Liver (tissue), 3 donors: Measurements from ENCODE around the gene ABCA8.

ENCODE experiments used
- CTCF ChIP-seq: fragments of 150-350 bp; IDR thresholded peaks from 2 replicates; pipeline ENCODE4 v1.5.1; 2017; ENCODE audit warnings: improper control_type of control experiment, low read depth, low read length; ENCODE audit not compliant: missing input control
- FOXA2 ChIP-seq: IDR thresholded peaks from 2 replicates; pipeline ENCODE4 v1.6.1; 2016; ENCODE audit warnings: antibody characterized with exemption
- GABPA ChIP-seq, 2 donors: IDR thresholded peaks in 1 of 2; conservative IDR thresholded peaks in 1 of 2; 2 replicates each; pipeline ENCODE4 v1.6.1; 2016; ENCODE audit warnings: antibody characterized with exemption in 2 of 2, mild to moderate bottlenecking in 1 of 2, moderate library complexity in 1 of 2
- HNF4A ChIP-seq, 2 donors: conservative IDR thresholded peaks; 2 replicates each; pipeline ENCODE4 v1.6.1; 2016; ENCODE audit warnings: antibody characterized with exemption in 2 of 2, mild to moderate bottlenecking in 2 of 2
- RAD21 ChIP-seq, 2 donors: IDR thresholded peaks; 2 replicates each; pipeline ENCODE4 v1.6.1; 2016; ENCODE audit warnings: antibody characterized with exemption in 2 of 2, mild to moderate bottlenecking in 2 of 2
- SP1 ChIP-seq: IDR thresholded peaks from 2 replicates; pipeline ENCODE4 v1.6.1; 2018; ENCODE audit warnings: antibody characterized with exemption, mild to moderate bottlenecking
- TAF1 ChIP-seq: conservative IDR thresholded peaks from 2 replicates; pipeline ENCODE4 v1.6.1; 2016; ENCODE audit warnings: antibody characterized with exemption, mild to moderate bottlenecking
- YY1 ChIP-seq: IDR thresholded peaks from 2 replicates; pipeline ENCODE4 v1.6.1; 2016; ENCODE audit warnings: antibody characterized with exemption, mild to moderate bottlenecking
- TF ChIP-seq, protein P1 (sequence below): IDR thresholded peaks from 2 replicates; pipeline ENCODE4 v1.6.1; 2016; ENCODE audit warnings: antibody characterized with exemption, mild to moderate bottlenecking
- TF ChIP-seq, protein P2 (sequence below): IDR thresholded peaks from 2 replicates; pipeline ENCODE4 v1.6.1; 2016; ENCODE audit warnings: antibody characterized with exemption
- TF ChIP-seq, protein P3 (sequence below): IDR thresholded peaks from 2 replicates; pipeline ENCODE4 v1.6.1; 2016; ENCODE audit warnings: antibody characterized with exemption
- donor health status: healthy.
- donor health status: healthy.

DNA sequence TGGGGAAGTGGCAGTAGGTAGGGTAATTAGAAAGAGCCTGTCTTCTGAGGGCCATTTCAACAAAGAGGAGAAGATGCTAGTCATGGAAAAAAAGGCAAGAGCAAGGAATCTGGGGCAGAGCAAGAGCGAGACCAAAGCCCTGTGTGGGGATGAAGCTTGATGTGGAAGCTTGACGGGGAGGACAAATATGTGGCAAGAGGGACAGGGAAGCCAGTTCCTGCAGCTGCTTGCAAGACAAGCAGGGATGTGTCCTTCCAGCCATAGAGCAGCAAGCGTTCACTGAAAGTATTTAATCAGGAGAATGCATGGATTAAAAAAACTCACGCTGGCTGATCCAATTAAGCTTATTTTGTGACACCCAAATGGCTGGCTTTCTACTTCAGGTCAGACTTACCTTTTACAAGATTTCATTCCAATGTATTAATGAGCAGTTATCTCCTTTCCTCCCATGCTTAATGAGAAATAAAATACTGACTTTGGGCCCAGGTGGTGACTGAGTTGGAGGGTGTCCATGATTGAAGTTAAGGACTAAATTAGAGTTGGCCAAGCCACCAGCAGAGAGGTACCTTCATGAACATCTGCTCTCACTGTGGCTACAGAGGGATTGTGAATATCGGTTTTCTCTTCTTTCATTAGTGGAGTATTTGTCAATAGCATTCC, 76.8 kb downstream of the ABCA8 start:
- no peak for TF ChIP-seq HNF4A (conservative IDR thresholded peaks at IDR 0.05)
- no peak for TF ChIP-seq CTCF
- no peak for TF ChIP-seq YY1
- TF ChIP-seq, protein P1, sequence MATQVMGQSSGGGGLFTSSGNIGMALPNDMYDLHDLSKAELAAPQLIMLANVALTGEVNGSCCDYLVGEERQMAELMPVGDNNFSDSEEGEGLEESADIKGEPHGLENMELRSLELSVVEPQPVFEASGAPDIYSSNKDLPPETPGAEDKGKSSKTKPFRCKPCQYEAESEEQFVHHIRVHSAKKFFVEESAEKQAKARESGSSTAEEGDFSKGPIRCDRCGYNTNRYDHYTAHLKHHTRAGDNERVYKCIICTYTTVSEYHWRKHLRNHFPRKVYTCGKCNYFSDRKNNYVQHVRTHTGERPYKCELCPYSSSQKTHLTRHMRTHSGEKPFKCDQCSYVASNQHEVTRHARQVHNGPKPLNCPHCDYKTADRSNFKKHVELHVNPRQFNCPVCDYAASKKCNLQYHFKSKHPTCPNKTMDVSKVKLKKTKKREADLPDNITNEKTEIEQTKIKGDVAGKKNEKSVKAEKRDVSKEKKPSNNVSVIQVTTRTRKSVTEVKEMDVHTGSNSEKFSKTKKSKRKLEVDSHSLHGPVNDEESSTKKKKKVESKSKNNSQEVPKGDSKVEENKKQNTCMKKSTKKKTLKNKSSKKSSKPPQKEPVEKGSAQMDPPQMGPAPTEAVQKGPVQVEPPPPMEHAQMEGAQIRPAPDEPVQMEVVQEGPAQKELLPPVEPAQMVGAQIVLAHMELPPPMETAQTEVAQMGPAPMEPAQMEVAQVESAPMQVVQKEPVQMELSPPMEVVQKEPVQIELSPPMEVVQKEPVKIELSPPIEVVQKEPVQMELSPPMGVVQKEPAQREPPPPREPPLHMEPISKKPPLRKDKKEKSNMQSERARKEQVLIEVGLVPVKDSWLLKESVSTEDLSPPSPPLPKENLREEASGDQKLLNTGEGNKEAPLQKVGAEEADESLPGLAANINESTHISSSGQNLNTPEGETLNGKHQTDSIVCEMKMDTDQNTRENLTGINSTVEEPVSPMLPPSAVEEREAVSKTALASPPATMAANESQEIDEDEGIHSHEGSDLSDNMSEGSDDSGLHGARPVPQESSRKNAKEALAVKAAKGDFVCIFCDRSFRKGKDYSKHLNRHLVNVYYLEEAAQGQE: no peak
- TF ChIP-seq GABPA (IDR thresholded peaks at IDR 0.05 in 1 of 2, conservative IDR thresholded peaks at IDR 0.05 in 1 of 2): no peak
- no peak for TF ChIP-seq SP1
- TF ChIP-seq, protein P2, sequence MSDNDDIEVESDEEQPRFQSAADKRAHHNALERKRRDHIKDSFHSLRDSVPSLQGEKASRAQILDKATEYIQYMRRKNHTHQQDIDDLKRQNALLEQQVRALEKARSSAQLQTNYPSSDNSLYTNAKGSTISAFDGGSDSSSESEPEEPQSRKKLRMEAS: no peak
- no peak for TF ChIP-seq TAF1
- TF ChIP-seq FOXA2: no peak
- TF ChIP-seq, protein P3, sequence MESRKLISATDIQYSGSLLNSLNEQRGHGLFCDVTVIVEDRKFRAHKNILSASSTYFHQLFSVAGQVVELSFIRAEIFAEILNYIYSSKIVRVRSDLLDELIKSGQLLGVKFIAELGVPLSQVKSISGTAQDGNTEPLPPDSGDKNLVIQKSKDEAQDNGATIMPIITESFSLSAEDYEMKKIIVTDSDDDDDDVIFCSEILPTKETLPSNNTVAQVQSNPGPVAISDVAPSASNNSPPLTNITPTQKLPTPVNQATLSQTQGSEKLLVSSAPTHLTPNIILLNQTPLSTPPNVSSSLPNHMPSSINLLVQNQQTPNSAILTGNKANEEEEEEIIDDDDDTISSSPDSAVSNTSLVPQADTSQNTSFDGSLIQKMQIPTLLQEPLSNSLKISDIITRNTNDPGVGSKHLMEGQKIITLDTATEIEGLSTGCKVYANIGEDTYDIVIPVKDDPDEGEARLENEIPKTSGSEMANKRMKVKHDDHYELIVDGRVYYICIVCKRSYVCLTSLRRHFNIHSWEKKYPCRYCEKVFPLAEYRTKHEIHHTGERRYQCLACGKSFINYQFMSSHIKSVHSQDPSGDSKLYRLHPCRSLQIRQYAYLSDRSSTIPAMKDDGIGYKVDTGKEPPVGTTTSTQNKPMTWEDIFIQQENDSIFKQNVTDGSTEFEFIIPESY: no peak
- TF ChIP-seq RAD21 (IDR thresholded peaks at IDR 0.05): no peak
